ENCODE data around the gene HOXD3.

The HOXD3 gene

DNA sequence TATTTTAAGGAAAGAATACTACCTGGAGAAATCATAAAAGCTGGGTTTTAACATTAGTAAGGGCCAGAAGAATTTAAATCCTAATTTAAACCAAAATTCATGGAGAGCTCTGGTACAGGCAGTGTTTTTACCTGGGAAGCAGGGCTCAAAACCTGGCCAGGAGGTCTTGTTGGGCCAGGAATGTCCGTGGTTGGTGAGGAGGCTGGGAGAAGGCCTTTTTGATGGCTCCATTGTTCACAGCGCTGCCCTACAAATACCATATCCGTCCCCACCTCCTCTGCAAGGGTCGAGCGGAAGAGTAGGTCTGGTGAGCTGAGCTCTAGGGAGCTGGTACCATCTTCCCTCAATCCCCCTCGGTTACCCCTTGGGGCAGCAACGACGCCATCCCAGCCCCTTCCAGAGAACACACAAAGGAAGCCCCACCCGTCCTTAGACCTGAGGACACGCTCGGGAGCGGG, 20.5 kb downstream of the HOXD3 start:
- no peak for DNase-seq (ENCODE audit: low read depth in 2 of 2)

DNA sequence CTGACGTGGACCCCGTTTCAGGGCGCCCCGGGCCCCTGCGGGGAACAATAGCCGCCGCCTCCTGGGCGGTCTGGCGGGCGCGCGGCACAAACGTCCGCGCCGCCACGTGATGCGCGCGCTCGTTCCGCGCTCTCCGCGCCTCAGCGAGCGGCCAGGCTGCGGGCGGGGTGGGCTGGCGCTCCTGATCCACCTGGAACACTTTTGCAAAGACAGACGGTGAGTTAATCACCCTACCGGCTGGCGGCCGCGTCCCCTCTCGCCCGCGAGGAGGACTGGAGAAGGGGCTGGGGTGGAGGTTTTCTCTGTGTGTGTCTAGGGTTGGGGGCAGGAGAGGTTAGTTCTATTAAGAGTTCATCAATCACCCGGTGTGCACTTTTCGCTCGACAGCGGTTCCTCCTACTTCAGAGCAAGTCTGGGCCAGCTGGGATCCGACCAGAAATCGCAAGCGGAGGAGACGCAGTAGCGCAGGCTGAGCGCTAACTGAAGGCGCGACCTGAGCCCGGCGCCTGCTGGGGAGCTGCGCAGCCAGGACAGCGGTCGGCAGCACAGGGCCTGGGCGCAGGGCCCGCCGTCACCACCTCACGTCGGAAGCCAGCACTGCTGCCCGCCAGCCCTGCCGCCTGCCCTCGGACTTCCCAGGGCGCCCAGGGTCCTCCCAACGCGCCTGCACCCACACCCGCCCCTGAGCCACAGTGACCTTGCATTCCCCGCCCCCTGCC, 21.1 kb downstream of the HOXD3 start:
- no peak for DNase-seq (ENCODE audit: low read depth in 2 of 2)

GRCh38 chr2:176178757-176179295, 21.7 kb downstream of the HOXD3 start:
- DNase-seq (ENCODE audit: low read depth in 2 of 2): no peak

DNA sequence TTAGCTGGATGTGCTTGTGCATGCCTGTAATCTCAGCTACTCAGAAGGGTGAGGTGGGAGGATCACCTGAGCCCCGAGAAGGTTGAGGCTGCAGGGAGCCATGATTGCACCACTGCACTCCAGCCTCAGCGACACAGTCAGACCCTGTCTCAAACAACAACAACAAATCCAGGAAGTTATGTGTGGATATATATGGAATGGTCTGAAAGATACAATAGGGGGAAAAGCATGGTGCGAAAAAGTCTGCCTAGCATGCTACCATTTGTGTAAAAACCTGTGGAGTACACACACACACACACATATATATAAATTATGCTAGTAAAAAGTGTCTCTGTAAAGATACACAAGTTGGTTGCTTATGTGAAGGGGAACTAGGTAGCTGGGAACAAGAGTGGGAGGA, 24.4 kb downstream of the HOXD3 start:
- no peak for DNase-seq (ENCODE audit: low read depth in 2 of 2)

GRCh38 chr2:176182671-176183070, 25.6 kb downstream of the HOXD3 start:
- DNase-seq (ENCODE audit: low read depth in 2 of 2): no peak

DNA sequence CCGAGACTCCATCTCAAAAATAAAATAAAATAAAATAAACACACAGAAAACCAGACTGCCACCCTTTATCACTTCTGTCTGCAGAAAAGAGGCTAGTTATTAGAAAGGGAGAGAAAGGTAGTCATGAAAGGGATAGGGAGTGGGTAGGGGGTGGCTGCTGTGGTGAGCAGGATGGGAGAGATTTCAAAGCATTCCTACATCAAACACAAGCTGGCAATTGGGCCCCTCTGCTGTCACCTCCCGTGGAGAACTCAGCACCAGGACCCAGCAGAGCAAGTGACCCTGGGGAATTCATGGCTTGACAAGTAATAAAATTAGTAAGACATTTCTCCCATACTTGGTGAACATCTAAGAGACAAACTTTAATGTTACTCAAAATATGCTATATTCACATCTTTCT, 27.6 kb downstream of the HOXD3 start:
- DNase-seq (ENCODE audit: low read depth in 2 of 2): no peak

GRCh38 chr2:176186024-176186423, 28.9 kb downstream of the HOXD3 start:
- DNase-seq (ENCODE audit: low read depth in 2 of 2): no peak

DNA sequence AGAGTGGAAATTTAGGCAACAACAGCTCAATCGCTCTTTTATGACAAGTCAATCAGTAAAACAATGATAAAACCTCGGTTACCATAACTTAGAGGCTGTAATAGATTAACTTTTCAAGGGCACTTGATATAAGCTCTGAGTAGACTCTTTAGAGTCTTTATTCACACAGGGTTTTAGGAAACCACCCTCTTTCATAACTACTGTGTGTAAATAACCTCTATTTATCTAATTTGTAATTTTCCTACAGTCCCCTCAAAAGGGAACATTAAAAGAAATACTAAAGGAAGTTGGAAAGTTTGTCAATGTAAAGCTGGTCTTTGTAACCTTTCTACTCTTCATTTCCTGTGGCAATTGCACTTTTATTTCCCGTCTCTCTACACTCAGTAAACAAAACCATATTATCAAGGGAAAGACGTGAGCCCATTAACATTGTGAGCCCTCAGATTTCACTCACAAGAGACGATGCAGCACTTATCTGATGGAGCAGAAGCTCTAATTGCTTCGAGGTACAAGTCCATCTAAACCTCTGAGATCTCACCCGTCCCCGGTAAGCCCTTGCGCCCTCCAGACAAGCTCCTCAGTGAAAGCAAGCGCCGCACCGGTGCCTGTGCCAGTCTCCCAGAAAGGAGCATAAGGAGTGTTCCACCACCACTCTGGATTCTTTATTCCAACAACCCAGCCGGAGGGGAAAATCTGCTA, 30.2 kb downstream of the HOXD3 start:
- no peak for DNase-seq (ENCODE audit: low read depth in 2 of 2)

GRCh38 chr2:176187899-176188773, 31.0 kb downstream of the HOXD3 start, which contains the start of gene HOXD1:
Gene HOXD1 (plus strand): TSS chr2:176188668. CDS start chr2:176188802, 134 bp downstream.
- DNase-seq (ENCODE audit: low read depth in 2 of 2): no peak

DNA sequence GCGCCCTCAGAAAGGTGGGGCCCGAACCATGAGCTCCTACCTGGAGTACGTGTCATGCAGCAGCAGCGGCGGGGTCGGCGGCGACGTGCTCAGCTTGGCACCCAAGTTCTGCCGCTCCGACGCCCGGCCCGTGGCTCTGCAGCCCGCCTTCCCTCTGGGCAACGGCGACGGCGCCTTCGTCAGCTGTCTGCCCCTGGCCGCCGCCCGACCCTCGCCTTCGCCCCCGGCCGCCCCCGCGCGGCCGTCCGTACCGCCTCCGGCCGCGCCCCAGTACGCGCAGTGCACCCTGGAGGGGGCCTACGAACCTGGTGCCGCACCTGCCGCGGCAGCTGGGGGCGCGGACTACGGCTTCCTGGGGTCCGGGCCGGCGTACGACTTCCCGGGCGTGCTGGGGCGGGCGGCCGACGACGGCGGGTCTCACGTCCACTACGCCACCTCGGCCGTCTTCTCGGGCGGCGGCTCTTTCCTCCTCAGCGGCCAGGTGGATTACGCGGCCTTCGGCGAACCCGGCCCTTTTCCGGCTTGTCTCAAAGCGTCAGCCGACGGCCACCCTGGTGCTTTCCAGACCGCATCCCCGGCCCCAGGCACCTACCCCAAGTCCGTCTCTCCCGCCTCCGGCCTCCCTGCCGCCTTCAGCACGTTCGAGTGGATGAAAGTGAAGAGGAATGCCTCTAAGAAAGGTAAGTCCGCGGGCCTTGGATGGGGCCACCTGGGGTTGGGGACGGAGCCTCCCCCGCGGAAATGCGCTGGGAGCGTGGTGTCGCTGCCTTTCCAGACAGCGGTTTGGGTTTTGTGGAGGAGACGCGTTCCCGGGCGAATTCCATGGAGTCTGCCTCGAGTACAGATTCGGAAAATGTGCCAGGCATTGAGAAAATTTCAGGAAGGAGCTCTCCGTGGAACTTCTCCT, 31.9 kb downstream of the HOXD3 start:
- no peak for DNase-seq (ENCODE audit: low read depth in 2 of 2)

GRCh38 chr2:176189681-176190641, 32.9 kb downstream of the HOXD3 start:
- DNase-seq (ENCODE audit: low read depth in 2 of 2): no peak

GRCh38 chr2:176192351-176192750, 35.2 kb downstream of the HOXD3 start:
- no peak for DNase-seq (ENCODE audit: low read depth in 2 of 2)

DNA sequence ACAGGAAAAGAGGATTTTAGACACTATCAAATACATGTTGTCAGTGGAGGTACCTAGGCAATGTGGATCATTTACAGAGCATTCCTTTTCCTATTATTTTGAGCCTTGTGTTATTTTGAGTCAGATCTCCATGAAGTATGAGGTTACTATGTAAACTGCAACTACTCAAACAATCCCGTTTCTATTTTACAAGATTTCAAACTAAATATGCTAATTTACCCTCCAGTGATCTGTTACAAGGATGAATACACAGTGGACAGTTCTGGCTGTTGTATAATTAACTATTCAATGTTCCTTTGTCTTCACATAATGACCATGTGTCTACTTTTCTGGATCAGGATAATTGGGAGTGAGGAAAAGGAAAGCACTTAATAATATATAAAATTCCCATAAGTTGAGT, 35.9 kb downstream of the HOXD3 start:
- no peak for DNase-seq (ENCODE audit: low read depth in 2 of 2)

- DNase-seq (ENCODE audit: low read depth in 2 of 2): no peak
Measured at GRCh38 chr2:176199902-176200301, 42.8 kb downstream of the HOXD3 start.

- no peak for DNase-seq (ENCODE audit: low read depth in 2 of 2)
Measured at GRCh38 chr2:176200971-176201370, 43.9 kb downstream of the HOXD3 start.

GRCh38 chr2:176202491-176202890, 45.4 kb downstream of the HOXD3 start:
- DNase-seq (ENCODE audit: low read depth in 2 of 2): no peak

GRCh38 chr2:176205126-176205525, 48.0 kb downstream of the HOXD3 start:
- DNase-seq (ENCODE audit: low read depth in 2 of 2): no peak

- no peak for DNase-seq (ENCODE audit: low read depth in 2 of 2)
Measured at GRCh38 chr2:176206136-176206535, 49.0 kb downstream of the HOXD3 start.

GRCh38 chr2:176206682-176207081, 49.6 kb downstream of the HOXD3 start:
- DNase-seq (ENCODE audit: low read depth in 2 of 2): no peak

DNA sequence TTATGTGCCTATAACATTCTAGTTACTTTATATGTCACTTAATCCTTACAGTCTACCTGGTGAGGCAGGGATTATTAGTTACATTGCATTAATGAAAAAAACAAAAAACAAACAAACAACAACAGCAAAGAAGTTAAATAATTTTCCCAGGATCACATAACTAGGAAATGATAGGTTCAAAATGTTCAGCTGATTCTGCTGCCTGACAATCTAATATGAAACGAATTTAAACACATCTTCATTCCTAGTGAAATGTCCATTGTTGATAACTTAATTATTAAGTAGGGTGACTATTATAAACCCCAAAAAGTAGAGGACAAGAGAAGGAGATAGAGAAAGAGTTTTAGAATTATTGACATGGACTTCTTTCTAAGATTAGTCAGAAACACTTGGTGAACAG, 54.0 kb downstream of the HOXD3 start:
- no peak for DNase-seq (ENCODE audit: low read depth in 2 of 2)

All from stimulated activated CD4-positive, alpha-beta T cell treated with anti-CD3 and anti-CD28 coated beads, Interleukin-15, amount 100 ng/mL, for 48 hours (primary cell).